Measurements from ENCODE around the gene OST4.

The OST4 gene

GRCh38 chr2:27024812-27025211, 46.6 kb downstream of the OST4 start:
- Histone ChIP-seq H3K9ac (no peak overlapping the region), H3K4me1 (ENCODE audit: low read depth, poor library complexity, severe bottlenecking) (no peaks in the 10 kb centered on the region), H4K20me1 (ENCODE audit: insufficient read depth) (no peaks in the 10 kb centered on the region), H3K4me3 (IDR thresholded peaks at IDR 0.05; ENCODE audit: insufficient read depth, low read depth, low read length) (no peak overlapping the region), H3K27me3 (ENCODE audit: insufficient read depth, low read depth) (no peaks in the 10 kb centered on the region), H3K27ac (no peak overlapping the region), H3K79me2 (ENCODE audit: insufficient read depth, low read depth) (no peaks in the 10 kb centered on the region), H3K36me3 (ENCODE audit: insufficient read depth) (no peaks in the 10 kb centered on the region), H3K4me2 (no peak overlapping the region), H2AFZ (ENCODE audit: low read depth) (no peak overlapping the region)
- TF ChIP-seq CTCF (conservative IDR thresholded peaks at IDR 0.05; ENCODE audit: low read depth, low read length): no peak

- H3K79me2 ChIP-seq (ENCODE audit: insufficient read depth, low read depth): no peaks in the 10 kb centered on the region
- no peak overlapping the region for H3K9ac ChIP-seq
- no peaks in the 10 kb centered on the region for H4K20me1 ChIP-seq (ENCODE audit: insufficient read depth)
- no peak overlapping the region for H3K27ac ChIP-seq
- H3K4me2 ChIP-seq: no peak overlapping the region
- no peak overlapping the region for H2AFZ ChIP-seq (ENCODE audit: low read depth)
- H3K4me1 ChIP-seq (ENCODE audit: low read depth, poor library complexity, severe bottlenecking): no peaks in the 10 kb centered on the region
- H3K4me3 ChIP-seq (IDR thresholded peaks at IDR 0.05; ENCODE audit: insufficient read depth, low read depth, low read length): no peak overlapping the region
- TF ChIP-seq CTCF (conservative IDR thresholded peaks at IDR 0.05; ENCODE audit: low read depth, low read length): no peak
- H3K36me3 ChIP-seq (ENCODE audit: insufficient read depth): no peaks in the 10 kb centered on the region
- H3K27me3 ChIP-seq (ENCODE audit: insufficient read depth, low read depth): no peaks in the 10 kb centered on the region
Observed at GRCh38 chr2:27024188-27024587, 47.3 kb downstream of the OST4 start.

- H3K36me3 ChIP-seq (ENCODE audit: insufficient read depth): no peaks in the 10 kb centered on the region
- no peaks in the 10 kb centered on the region for H3K79me2 ChIP-seq (ENCODE audit: insufficient read depth, low read depth)
- H2AFZ ChIP-seq (ENCODE audit: low read depth): no peak overlapping the region
- H3K9ac ChIP-seq: no peak overlapping the region
- H3K4me2 ChIP-seq: no peak overlapping the region
- no peaks in the 10 kb centered on the region for H3K27me3 ChIP-seq (ENCODE audit: insufficient read depth, low read depth)
- H4K20me1 ChIP-seq (ENCODE audit: insufficient read depth): no peaks in the 10 kb centered on the region
- H3K27ac ChIP-seq: no peak overlapping the region
- H3K4me1 ChIP-seq (ENCODE audit: low read depth, poor library complexity, severe bottlenecking): no peaks in the 10 kb centered on the region
- TF ChIP-seq CTCF (conservative IDR thresholded peaks at IDR 0.05; ENCODE audit: low read depth, low read length): no peak
- no peak overlapping the region for H3K4me3 ChIP-seq (IDR thresholded peaks at IDR 0.05; ENCODE audit: insufficient read depth, low read depth, low read length)
Observed at GRCh38 chr2:27023740-27024139, 47.7 kb downstream of the OST4 start.

DNA sequence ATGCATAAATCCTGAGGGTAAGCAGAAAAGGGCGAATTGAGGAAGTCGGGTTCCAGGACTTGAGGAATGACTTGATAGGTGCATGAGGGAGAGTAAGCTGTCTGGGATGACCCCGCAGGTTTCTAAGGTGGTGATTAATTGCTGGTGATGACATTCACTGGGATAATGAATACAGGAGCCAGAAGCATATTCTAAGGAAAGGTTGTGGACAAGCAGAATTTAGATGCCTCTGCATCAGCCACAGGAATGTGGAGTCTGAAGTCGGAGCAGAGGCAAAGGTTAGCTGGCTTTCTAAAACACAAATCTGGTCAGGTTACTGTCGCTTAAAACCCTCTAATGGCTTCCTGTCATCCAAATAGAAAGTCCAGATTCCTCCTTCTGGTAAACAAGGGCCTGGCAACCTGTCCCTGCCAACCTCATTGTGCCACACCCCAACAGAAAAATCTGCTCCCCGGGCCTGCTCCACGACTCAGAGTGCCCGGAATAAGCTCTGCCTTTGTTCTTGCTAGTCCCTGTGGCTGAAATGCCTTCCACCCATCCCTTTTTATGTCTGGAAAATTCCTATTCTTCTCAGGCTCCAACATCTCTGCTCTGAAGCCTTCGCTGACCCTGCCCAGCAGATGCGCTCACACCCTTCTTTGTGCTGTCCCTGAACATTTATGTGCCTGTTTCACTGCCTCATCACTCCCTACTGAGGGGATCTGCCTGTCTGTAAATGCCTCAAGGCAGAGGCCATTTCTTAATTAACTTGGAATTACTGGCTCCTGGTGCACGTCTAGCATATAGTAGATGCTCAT, 50.0 kb downstream of the OST4 start:
- no peaks in the 10 kb centered on the region for H3K79me2 ChIP-seq (ENCODE audit: insufficient read depth, low read depth)
- no peak for TF ChIP-seq CTCF (conservative IDR thresholded peaks at IDR 0.05; ENCODE audit: low read depth, low read length)
- H3K27ac ChIP-seq: no peak overlapping the region
- no peak overlapping the region for H3K4me2 ChIP-seq
- no peak overlapping the region for H3K4me3 ChIP-seq (IDR thresholded peaks at IDR 0.05; ENCODE audit: insufficient read depth, low read depth, low read length)
- no peak overlapping the region for H3K9ac ChIP-seq
- H3K36me3 ChIP-seq (ENCODE audit: insufficient read depth): no peaks in the 10 kb centered on the region
- H2AFZ ChIP-seq (ENCODE audit: low read depth): no peak overlapping the region
- peaks cover 4% of the 10 kb centered on the region for H3K4me1 ChIP-seq (ENCODE audit: low read depth, poor library complexity, severe bottlenecking)
- no peaks in the 10 kb centered on the region for H4K20me1 ChIP-seq (ENCODE audit: insufficient read depth)
- H3K27me3 ChIP-seq (ENCODE audit: insufficient read depth, low read depth): no peaks in the 10 kb centered on the region
